ENCODE data around the gene LAMB1. TPM values are rescaled to one million over a fixed set of nuclear protein-coding genes. Genes with fewer than 3 reads are reported as not detected.

Gene LAMB1
- total RNA-seq, 4 donors from 2014 or later: 76.7 to 216 (median 84.6) TPM

Other genes with a start within 250 kb of the LAMB1 start
- 1 to 10 TPM in 2 of 4 donors, not detected in 2; 1.5 to 2.3 TPM for gene SLC26A3, start 199.9 kb downstream of the LAMB1 start, total RNA-seq
- gene DLD, start 112.0 kb downstream of the LAMB1 start, total RNA-seq: 10 to 100 TPM; 35.8 to 84.7 (median 67.9) TPM
- gene LAMB4, start 127.2 kb upstream of the LAMB1 start, total RNA-seq: 100 to 1,000 TPM; 212 to 642 (median 282) TPM

All from suprapubic skin (tissue), 4 donors.